ENCODE measurements around the gene OLR1. TPM values are rescaled to one million over a fixed set of nuclear protein-coding genes. Genes with fewer than 3 reads are reported as not detected.

The OLR1 gene
- total RNA-seq, 2 experiments from 2014 or later: not detected

DNA sequence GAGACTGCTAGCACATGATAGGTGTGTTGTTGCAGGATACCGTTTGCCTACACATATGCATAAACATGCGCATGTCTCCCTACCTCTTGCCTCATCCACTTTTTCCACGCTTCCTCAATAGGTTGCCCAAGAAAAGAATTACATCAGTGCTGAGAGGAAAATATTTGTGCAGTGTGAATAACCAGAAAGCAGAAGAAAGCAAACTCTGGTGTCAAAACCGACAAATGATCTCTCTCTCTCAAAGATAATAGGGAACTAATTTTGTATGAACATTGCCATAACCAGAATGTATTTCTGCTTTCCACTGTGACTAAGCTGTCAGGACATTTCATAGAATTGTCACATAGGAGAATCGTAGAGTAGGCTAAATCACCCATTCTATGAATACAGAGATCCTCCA, 43.2 kb downstream of the OLR1 start:
- H3K36me3 ChIP-seq (ENCODE audit: insufficient read depth, low read length): no peaks in the 10 kb centered on the region
- intact Hi-C loops (cut with micrococcal nuclease; ENCODE audit: unreplicated experiment): no loop called here
- no peaks in the 10 kb centered on the region for H3K9me3 ChIP-seq (ENCODE audit: low read length)
- DNase-seq (ENCODE audit: low spot score): no peak
- no peak overlapping the region for H3K4me2 ChIP-seq (ENCODE audit: low read length)
- POLR2A ChIA-PET: interaction anchor here (1.2 kb wide), 1 partner anchor 44 kb away, joined by 3 read pairs; no protein-coding TSS in a partner anchor
- no TSS peak for BruUV-seq (replicated peaks)
- H4K20me1 ChIP-seq (ENCODE audit: insufficient read depth, low read length): no peaks in the 10 kb centered on the region
- H3K4me1 ChIP-seq (ENCODE audit: insufficient read depth, low read length, poor library complexity, severe bottlenecking): peaks cover 16% of the 10 kb centered on the region
- no peaks in the 10 kb centered on the region for H3K9me2 ChIP-seq (ENCODE audit: insufficient read depth, low read length)
- no peaks in the 10 kb centered on the region for H3K79me2 ChIP-seq (ENCODE audit: insufficient read depth, low read depth, low read length)
- CTCF ChIA-PET (ENCODE audit: unreplicated experiment): no interaction called here
- no peak overlapping the region for H3K27ac ChIP-seq (ENCODE audit: low read depth, low read length, poor library complexity, severe bottlenecking)
- no peak overlapping the region for H2AFZ ChIP-seq (ENCODE audit: low read length)
- H3K4me3 ChIP-seq (ENCODE audit: low read depth, low read length, poor library complexity, severe bottlenecking): no peak overlapping the region
- no peak for TF ChIP-seq EZH2phosphoT487 (IDR thresholded peaks at IDR 0.05; ENCODE audit: borderline replicate concordance, low read depth, low read length)
- TF ChIP-seq, protein P1, sequence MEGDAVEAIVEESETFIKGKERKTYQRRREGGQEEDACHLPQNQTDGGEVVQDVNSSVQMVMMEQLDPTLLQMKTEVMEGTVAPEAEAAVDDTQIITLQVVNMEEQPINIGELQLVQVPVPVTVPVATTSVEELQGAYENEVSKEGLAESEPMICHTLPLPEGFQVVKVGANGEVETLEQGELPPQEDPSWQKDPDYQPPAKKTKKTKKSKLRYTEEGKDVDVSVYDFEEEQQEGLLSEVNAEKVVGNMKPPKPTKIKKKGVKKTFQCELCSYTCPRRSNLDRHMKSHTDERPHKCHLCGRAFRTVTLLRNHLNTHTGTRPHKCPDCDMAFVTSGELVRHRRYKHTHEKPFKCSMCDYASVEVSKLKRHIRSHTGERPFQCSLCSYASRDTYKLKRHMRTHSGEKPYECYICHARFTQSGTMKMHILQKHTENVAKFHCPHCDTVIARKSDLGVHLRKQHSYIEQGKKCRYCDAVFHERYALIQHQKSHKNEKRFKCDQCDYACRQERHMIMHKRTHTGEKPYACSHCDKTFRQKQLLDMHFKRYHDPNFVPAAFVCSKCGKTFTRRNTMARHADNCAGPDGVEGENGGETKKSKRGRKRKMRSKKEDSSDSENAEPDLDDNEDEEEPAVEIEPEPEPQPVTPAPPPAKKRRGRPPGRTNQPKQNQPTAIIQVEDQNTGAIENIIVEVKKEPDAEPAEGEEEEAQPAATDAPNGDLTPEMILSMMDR (conservative IDR thresholded peaks at IDR 0.05; ENCODE audit: low read length): no peak

DNA sequence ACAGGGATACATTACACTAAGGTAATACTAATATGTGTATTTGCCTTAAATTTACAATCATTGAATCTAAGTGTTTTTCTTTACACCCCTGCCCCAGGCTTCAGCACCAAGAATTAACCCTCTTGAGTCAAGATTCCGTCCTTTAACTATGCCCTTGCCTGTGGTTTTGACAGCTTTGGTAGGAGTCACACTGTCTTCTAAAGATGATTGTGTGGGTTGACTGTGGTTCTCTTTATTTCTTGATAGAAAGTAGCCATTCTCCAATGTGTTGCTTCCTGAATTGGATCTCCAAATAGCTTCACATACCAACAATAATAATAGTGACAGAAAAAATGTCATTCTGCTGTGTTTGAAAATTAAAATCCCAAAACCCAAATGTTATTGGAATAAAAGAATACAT, 45.5 kb downstream of the OLR1 start:
- no peak overlapping the region for H2AFZ ChIP-seq (ENCODE audit: low read length)
- no peaks in the 10 kb centered on the region for H3K79me2 ChIP-seq (ENCODE audit: insufficient read depth, low read depth, low read length)
- H3K27ac ChIP-seq (ENCODE audit: low read depth, low read length, poor library complexity, severe bottlenecking): no peak overlapping the region
- no TSS peak for BruUV-seq (replicated peaks)
- H3K4me1 ChIP-seq (ENCODE audit: insufficient read depth, low read length, poor library complexity, severe bottlenecking): peaks cover 16% of the 10 kb centered on the region
- CTCF ChIA-PET (ENCODE audit: unreplicated experiment): no interaction called here
- no peaks in the 10 kb centered on the region for H3K9me3 ChIP-seq (ENCODE audit: low read length)
- H4K20me1 ChIP-seq (ENCODE audit: insufficient read depth, low read length): no peaks in the 10 kb centered on the region
- intact Hi-C loops (cut with micrococcal nuclease; ENCODE audit: unreplicated experiment): no loop called here
- H3K4me2 ChIP-seq (ENCODE audit: low read length): no peak overlapping the region
- POLR2A ChIA-PET: interaction anchor here (1.3 kb wide), 1 partner anchor 8 kb away, joined by 4 read pairs; no protein-coding TSS in a partner anchor
- H3K9me2 ChIP-seq (ENCODE audit: insufficient read depth, low read length): no peaks in the 10 kb centered on the region
- TF ChIP-seq, protein P1 (conservative IDR thresholded peaks at IDR 0.05; ENCODE audit: low read length): no peak
- no peak for TF ChIP-seq EZH2phosphoT487 (IDR thresholded peaks at IDR 0.05; ENCODE audit: borderline replicate concordance, low read depth, low read length)
- no peak overlapping the region for H3K4me3 ChIP-seq (ENCODE audit: low read depth, low read length, poor library complexity, severe bottlenecking)
- H3K36me3 ChIP-seq (ENCODE audit: insufficient read depth, low read length): no peaks in the 10 kb centered on the region
- DNase-seq (ENCODE audit: low spot score): no peak

DNA sequence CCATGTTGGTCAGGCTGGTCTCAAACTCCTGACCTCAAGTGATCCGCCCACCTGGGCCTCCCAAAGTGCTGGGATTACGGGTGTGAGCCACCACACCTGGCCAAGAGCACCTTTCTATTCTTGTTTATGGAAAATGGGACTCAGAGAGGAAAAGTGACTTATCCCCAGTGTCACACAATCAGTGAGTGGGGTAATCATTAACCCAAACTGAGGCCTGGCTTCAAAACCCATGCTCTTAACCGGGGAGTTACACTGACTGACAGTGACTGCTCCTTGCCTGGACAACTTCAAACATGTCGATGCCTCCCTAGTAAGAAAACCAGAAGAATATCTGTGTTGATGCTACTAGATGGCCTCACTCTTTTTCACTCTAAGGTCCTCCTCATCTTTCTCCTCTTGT, 49.2 kb downstream of the OLR1 start:
- ChIA-PET POLR2A (interaction anchor here (0.6 to 0.7 kb wide), 2 partner anchors 12 to 26 kb away, joined by 3 to 5 read pairs; no protein-coding TSS in a partner anchor), CTCF (ENCODE audit: unreplicated experiment) (no interaction called here)
- Histone ChIP-seq H3K4me1 (ENCODE audit: insufficient read depth, low read length, poor library complexity, severe bottlenecking) (no peaks in the 10 kb centered on the region), H3K36me3 (ENCODE audit: insufficient read depth, low read length) (no peaks in the 10 kb centered on the region), H2AFZ (ENCODE audit: low read length) (no peak overlapping the region), H3K27ac (ENCODE audit: low read depth, low read length, poor library complexity, severe bottlenecking) (no peak overlapping the region), H3K4me3 (ENCODE audit: low read depth, low read length, poor library complexity, severe bottlenecking) (no peak overlapping the region), H3K9me2 (ENCODE audit: insufficient read depth, low read length) (no peaks in the 10 kb centered on the region), H4K20me1 (ENCODE audit: insufficient read depth, low read length) (no peaks in the 10 kb centered on the region), H3K9me3 (ENCODE audit: low read length) (no peaks in the 10 kb centered on the region), H3K4me2 (ENCODE audit: low read length) (no peak overlapping the region), H3K79me2 (ENCODE audit: insufficient read depth, low read depth, low read length) (no peaks in the 10 kb centered on the region)
- no peak for TF ChIP-seq EZH2phosphoT487 (IDR thresholded peaks at IDR 0.05; ENCODE audit: borderline replicate concordance, low read depth, low read length)
- TF ChIP-seq, protein P1 (conservative IDR thresholded peaks at IDR 0.05; ENCODE audit: low read length): no peak
- BruUV-seq (replicated peaks): no TSS peak
- DNase-seq (ENCODE audit: low spot score): no peak
- intact Hi-C loops (cut with micrococcal nuclease; ENCODE audit: unreplicated experiment): no loop called here
